ENCODE measurements around the gene IGSF21. TPM values are rescaled to one million over a fixed set of nuclear protein-coding genes. Genes with fewer than 3 reads are reported as not detected.

IGSF21 gene
- total and polyA plus RNA-seq, 2 of the 4 experiments (the other 2 are of a cell fraction): not detected

GRCh38 chr1:18085387-18086074 is 22.1 kb upstream of the IGSF21 start:
- no peaks in the 10 kb centered on the region for H3K4me1 ChIP-seq (ENCODE audit: control insufficient read depth, insufficient read depth, low read length)
- no peaks in the 10 kb centered on the region for H3K36me3 ChIP-seq (ENCODE audit: control insufficient read depth, insufficient read depth, low read length)
- WGBS, 2 experiments (ENCODE audit: extremely low coverage in 2 of 2, insufficient read length in 1 of 2): no CpG with 5 or more reads among the region's 5 CpGs
- H2BK15ac ChIP-seq (ENCODE audit: low read depth, low read length): no peak overlapping the region
- H2BK120ac ChIP-seq (ENCODE audit: low read depth, low read length): no peak overlapping the region
- ChIA-PET POLR2A (ENCODE audit: unreplicated experiment) (no interaction called here), CTCF (interaction anchor here (0.7 to 1.2 kb wide), 2 partner anchors 15 to 22 kb away, joined by 3 to 10 read pairs; no protein-coding TSS in a partner anchor)
- no peak overlapping the region for H3K23ac ChIP-seq (ENCODE audit: low read depth, low read length)
- H3K18ac ChIP-seq (ENCODE audit: low read depth, low read length): no peak overlapping the region
- DNase-seq (no peak), ATAC-seq (ENCODE audit: low read depth) (no peak)
- H3K9me1 ChIP-seq (ENCODE audit: insufficient read depth, low read length): no peaks in the 10 kb centered on the region
- H4K8ac ChIP-seq (ENCODE audit: low read depth in 2 of 2, low read length in 2 of 2): no peak overlapping the region
- H2BK20ac ChIP-seq (ENCODE audit: low read depth, low read length): no peak overlapping the region
- in situ Hi-C loops (cut with MboI; ENCODE audit: low sequenced_read_pairs) (no loop called here), dilution Hi-C loops (cut with HindIII; ENCODE audit: low sequenced_read_pairs, unreplicated experiment) (no loop called here), intact Hi-C loops (cut with micrococcal nuclease) (no loop called here)
- no peak overlapping the region for H3K4ac ChIP-seq (ENCODE audit: low read depth, low read length)
- TF ChIP-seq SMC3 (IDR thresholded peaks at IDR 0.05; ENCODE audit: low read depth, low read length): no peak
- TF ChIP-seq RAD21 (IDR thresholded peaks at IDR 0.05; ENCODE audit: low read length): no peak
- no peak for TF ChIP-seq RFX5 (IDR thresholded peaks at IDR 0.05; ENCODE audit: low read depth, low read length)
- TF ChIP-seq BHLHE40 (IDR thresholded peaks at IDR 0.05; ENCODE audit: low read depth, low read length): no peak
- no peak for TF ChIP-seq MAFK (IDR thresholded peaks at IDR 0.05; ENCODE audit: low read depth, low read length)
- TF ChIP-seq MAZ (IDR thresholded peaks at IDR 0.05; ENCODE audit: borderline replicate concordance, low read depth, low read length): no peak
- TF ChIP-seq FOS (IDR thresholded peaks at IDR 0.05; ENCODE audit: low read depth, low read length): no peak
- no peak for TF ChIP-seq CHD1 (IDR thresholded peaks at IDR 0.05; ENCODE audit: low read depth, low read length)
- H3K27ac ChIP-seq (ENCODE audit: insufficient read depth, low read length): no peak overlapping the region
- peak overlapping the region; percentile 56 for H2AFZ ChIP-seq (replicated peaks; ENCODE audit: low read length, poor library complexity)
- no peak overlapping the region for H2BK5ac ChIP-seq (ENCODE audit: low read depth, low read length, poor library complexity, severe bottlenecking)
- no TSS peak for BruUV-seq (replicated peaks)
- no peaks in the 10 kb centered on the region for H3K27me3 ChIP-seq (ENCODE audit: control insufficient read depth, insufficient read depth, low read length)
- no peak overlapping the region for H3K4me2 ChIP-seq (ENCODE audit: low read depth, low read length)
- H4K5ac ChIP-seq (ENCODE audit: low read depth, low read length): no peak overlapping the region
- no peaks in the 10 kb centered on the region for H3K79me1 ChIP-seq (ENCODE audit: low read depth in 1 of 2, low read length in 2 of 2)
- H2AK9ac ChIP-seq (replicated peaks; ENCODE audit: low read depth, low read length, poor library complexity): no peak overlapping the region
- no peaks in the 10 kb centered on the region for H4K20me1 ChIP-seq (ENCODE audit: insufficient read depth, low read length)
- no peak overlapping the region for H3K56ac ChIP-seq (ENCODE audit: extremely low read depth, insufficient read depth, low read length)
- H3K4me3 ChIP-seq (ENCODE audit: insufficient read depth, low read depth, low read length): no peak overlapping the region
- H3K9me3 ChIP-seq (ENCODE audit: control insufficient read depth, insufficient read depth, low read length): no peaks in the 10 kb centered on the region
- H3K14ac ChIP-seq (replicated peaks; ENCODE audit: low read depth, low read length): no peak overlapping the region
- no peak overlapping the region for H2AK5ac ChIP-seq (ENCODE audit: low read depth, low read length)
- H4K91ac ChIP-seq (ENCODE audit: insufficient read depth, low read depth, low read length): no peak overlapping the region
- no peak overlapping the region for H3K9ac ChIP-seq (ENCODE audit: low read depth, low read length)

All from IMR-90 (cell line).